Dendritic cell treated with granulocyte-macrophage colony-stimulating factor and Interleukin-4, amounts not matched to agents 40 ng/mL and 50 ng/mL, for 4 days (primary cell): Measurements from ENCODE around the gene WBP2NL.
A peak's percentile ranks its signal among the peaks of the same experiment; 100 is the strongest.

Source experiments
- H3K27ac Mint-ChIP-seq: one replicate; pipeline ENCODE4 v1.8.0; 2022; ENCODE audit warnings: mild to moderate bottlenecking, mixed read lengths
- H3K27me3 Mint-ChIP-seq: one replicate; pipeline ENCODE4 v1.8.0; 2022; ENCODE audit warnings: mild to moderate bottlenecking, mixed read lengths
- H3K36me3 Mint-ChIP-seq: one replicate; pipeline ENCODE4 v1.8.0; 2022; ENCODE audit warnings: low read depth, mixed read lengths
- H3K4me1 Mint-ChIP-seq: one replicate; pipeline ENCODE4 v1.8.0; 2022; ENCODE audit warnings: low read depth, mixed read lengths
- H3K4me3 Mint-ChIP-seq: one replicate; pipeline ENCODE4 v1.8.0; 2022; ENCODE audit warnings: mild to moderate bottlenecking, moderate library complexity, mixed read lengths
- H3K9me3 Mint-ChIP-seq: one replicate; pipeline ENCODE4 v1.8.0; 2022; ENCODE audit warnings: mixed read lengths
- intact Hi-C: fragments of 100-400 bp; cut with micrococcal nuclease; formaldehyde crosslinking; loops from one replicate; pipeline ENCODE4 v1.15.0; 2022

The WBP2NL gene

DNA sequence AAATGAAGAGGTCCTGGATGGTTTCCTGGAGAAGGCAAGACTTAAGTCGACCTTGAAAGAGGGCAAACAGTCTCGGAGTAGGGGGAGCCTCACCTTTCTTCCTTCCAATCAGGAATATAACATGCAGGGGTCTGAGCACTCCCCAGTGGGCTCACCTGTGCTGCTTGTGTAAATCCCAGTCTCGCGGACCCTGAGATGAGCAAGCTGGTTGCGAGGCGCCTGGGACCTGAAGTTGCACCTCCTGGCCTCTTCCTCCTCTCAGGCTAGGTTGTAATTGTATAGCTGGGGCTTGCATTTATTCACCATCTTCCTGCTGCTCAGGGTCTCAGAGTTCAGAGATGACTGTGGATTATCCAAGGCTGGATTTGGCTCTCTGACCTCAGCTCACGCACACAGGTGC is 7.5 kb upstream of the WBP2NL start:
- H3K27me3 Mint-ChIP-seq = peaks cover 38% of the 10 kb centered on the region
- no peak overlapping the region for H3K4me3 Mint-ChIP-seq
- H3K9me3 Mint-ChIP-seq = no peaks in the 10 kb centered on the region
- H3K4me1 Mint-ChIP-seq = peaks cover 21% of the 10 kb centered on the region
- H3K27ac Mint-ChIP-seq = no peak overlapping the region
- intact Hi-C loops = no loop called here
- no peaks in the 10 kb centered on the region for H3K36me3 Mint-ChIP-seq

DNA sequence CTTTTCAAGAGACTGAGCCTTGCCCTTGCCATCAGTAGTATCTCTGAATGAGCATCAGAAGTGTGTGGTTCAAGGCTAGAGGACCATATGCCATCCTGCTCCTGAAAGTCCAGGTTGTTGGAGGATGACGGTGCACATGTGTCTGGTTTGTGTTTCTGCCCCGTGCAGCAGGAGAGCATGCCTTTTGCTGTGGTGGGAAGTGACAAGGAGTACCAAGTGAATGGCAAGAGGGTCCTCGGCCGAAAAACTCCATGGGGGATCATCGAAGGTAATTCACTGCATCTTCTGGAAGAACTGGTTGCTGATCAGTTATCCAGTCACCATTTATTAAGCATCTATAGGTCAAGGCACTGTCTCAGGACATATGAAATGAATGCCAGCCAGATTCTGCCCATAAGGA is 6.1 kb upstream of the WBP2NL start:
- H3K27me3 Mint-ChIP-seq = peaks cover 47% of the 10 kb centered on the region
- H3K4me1 Mint-ChIP-seq = peaks cover 32% of the 10 kb centered on the region
- intact Hi-C loops = no loop called here
- no peak overlapping the region for H3K4me3 Mint-ChIP-seq
- no peak overlapping the region for H3K27ac Mint-ChIP-seq
- no peaks in the 10 kb centered on the region for H3K36me3 Mint-ChIP-seq
- H3K9me3 Mint-ChIP-seq = no peaks in the 10 kb centered on the region

DNA sequence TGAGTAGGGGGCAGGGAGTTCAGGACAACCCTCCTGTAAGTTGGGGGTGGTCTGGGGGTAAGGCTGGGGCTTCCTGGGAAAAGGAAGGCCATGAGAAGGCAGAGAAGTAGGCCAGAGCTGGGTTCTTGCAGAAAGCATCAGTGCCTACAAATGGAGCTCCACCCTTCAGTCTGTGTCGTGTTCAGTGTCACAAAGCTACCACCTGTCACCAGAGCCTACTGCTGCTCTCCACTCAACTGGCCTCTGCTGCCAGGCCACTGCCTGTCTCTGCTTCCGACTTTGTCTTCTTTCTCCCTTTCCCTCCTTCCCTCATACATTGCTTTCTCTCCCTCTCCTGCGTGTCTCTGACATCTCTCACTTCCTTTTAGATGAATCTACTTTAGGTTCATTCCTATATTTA is 3.4 kb upstream of the WBP2NL start:
- peaks cover 7% of the 10 kb centered on the region for H3K36me3 Mint-ChIP-seq
- H3K4me1 Mint-ChIP-seq = peaks cover 54% of the 10 kb centered on the region
- intact Hi-C loops = no loop called here
- peak overlapping the region; percentile 75 for H3K27ac Mint-ChIP-seq
- no peaks in the 10 kb centered on the region for H3K9me3 Mint-ChIP-seq
- H3K4me3 Mint-ChIP-seq = no peak overlapping the region
- H3K27me3 Mint-ChIP-seq = peaks cover 43% of the 10 kb centered on the region

DNA sequence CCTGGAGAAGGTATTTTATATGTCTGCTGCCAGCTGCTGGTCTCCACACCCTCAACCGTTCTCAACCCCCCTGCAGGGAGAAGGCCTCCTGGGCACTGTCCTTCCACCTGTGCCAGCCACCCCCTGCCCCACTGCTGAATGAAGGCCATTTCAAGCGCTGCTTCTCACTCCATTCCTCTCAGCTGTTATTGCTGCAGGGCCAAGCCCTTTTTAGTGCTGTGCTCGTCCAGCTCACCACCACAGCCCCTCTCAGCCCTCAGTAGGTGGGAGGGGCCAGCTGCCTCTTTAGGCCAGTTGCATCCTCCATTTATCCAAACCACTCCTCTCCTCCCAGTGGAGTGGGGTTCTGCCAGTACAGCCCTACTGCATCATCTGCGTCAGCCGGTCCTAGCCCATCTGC is 1.8 kb upstream of the WBP2NL start:
- Mint-ChIP-seq H3K9me3 (no peaks in the 10 kb centered on the region), H3K36me3 (peaks cover 19% of the 10 kb centered on the region), H3K27me3 (peaks cover 35% of the 10 kb centered on the region), H3K27ac (peak overlapping the region; percentile 22), H3K4me3 (no peak overlapping the region), H3K4me1 (peaks cover 54% of the 10 kb centered on the region)
- intact Hi-C loops = no loop called here

DNA sequence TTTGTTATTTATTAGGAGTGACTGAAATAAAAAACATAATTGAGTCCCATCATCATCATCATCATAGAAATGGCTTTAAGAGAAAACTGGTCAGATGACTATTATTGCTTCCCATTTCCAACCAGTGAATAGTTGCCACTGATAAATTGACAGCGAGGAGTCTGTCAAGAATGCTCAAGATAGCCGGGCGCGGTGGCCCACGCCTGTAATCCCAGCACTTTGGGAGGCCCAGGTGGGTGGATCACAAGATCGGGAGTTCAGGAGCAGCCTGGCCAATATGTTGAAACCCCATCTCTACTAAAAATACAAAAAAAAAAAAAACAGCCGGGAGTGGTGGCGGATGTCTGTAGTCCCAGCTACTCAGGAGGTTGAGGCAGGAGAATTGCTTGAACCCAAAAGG is 1.9 kb downstream of the WBP2NL start:
- no peak overlapping the region for H3K27ac Mint-ChIP-seq
- peaks cover 24% of the 10 kb centered on the region for H3K27me3 Mint-ChIP-seq
- H3K36me3 Mint-ChIP-seq = peaks cover 26% of the 10 kb centered on the region
- H3K4me1 Mint-ChIP-seq = peaks cover 39% of the 10 kb centered on the region
- peaks cover 3% of the 10 kb centered on the region for H3K9me3 Mint-ChIP-seq
- H3K4me3 Mint-ChIP-seq = no peak overlapping the region
- intact Hi-C loops = loop anchor here (10.0 kb wide), 1 partner anchor 54 kb away; no protein-coding TSS in a partner anchor

DNA sequence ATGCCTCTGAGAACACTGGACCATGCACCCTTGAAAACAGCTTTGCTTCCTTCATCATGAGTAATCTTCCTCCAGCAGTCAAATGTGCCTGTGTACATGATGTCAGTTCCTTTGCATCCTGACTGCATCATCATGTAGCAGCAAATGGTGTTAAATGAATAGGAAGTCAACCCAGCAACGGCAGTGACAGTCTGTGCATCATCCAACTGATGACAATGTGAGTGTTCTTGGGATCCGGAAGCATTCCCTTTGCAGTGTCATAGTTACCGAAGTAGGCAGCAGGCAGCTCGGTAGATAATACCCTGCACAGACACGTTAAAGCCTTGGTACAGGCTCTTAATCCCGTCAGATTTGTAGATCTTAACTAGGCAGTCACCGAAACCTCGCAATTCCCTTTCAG is 2.5 kb downstream of the WBP2NL start:
- Mint-ChIP-seq H3K4me3 (no peak overlapping the region), H3K27ac (no peak overlapping the region)

DNA sequence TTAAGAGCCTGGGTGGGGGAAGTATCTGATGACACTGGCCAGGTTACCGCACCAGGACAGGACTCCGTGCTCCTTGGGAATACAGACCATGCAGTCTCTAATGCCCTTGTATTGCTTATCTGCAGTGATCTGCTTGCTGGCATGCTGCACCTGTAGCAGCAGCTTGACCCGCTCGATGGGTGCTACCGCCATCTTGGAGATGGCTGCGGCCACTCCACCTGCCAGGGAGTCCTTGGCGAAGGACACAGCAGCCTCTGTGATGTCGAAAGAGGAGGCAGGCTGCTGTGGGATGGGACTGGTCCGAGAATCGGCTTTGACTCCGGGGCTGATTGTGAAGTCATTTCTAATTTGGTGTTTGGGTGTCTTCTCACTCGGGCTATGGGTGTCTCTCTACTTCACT is 3.1 kb downstream of the WBP2NL start:
- peaks cover 10% of the 10 kb centered on the region for H3K9me3 Mint-ChIP-seq
- H3K27me3 Mint-ChIP-seq = peaks cover 20% of the 10 kb centered on the region
- H3K4me1 Mint-ChIP-seq = peaks cover 27% of the 10 kb centered on the region
- intact Hi-C loops = loop anchor here (10.0 kb wide), 1 partner anchor 53 kb away; no protein-coding TSS in a partner anchor
- H3K4me3 Mint-ChIP-seq = no peak overlapping the region
- peaks cover 26% of the 10 kb centered on the region for H3K36me3 Mint-ChIP-seq
- H3K27ac Mint-ChIP-seq = no peak overlapping the region

More for the DNA sequence above, 2.5 kb downstream of the WBP2NL start:
- intact Hi-C loops = loop anchor here (10.0 kb wide), 1 partner anchor 54 kb away; no protein-coding TSS in a partner anchor
- peaks cover 32% of the 10 kb centered on the region for H3K4me1 Mint-ChIP-seq
- peaks cover 26% of the 10 kb centered on the region for H3K36me3 Mint-ChIP-seq
- H3K9me3 Mint-ChIP-seq = peaks cover 10% of the 10 kb centered on the region
- H3K27me3 Mint-ChIP-seq = peaks cover 24% of the 10 kb centered on the region

DNA sequence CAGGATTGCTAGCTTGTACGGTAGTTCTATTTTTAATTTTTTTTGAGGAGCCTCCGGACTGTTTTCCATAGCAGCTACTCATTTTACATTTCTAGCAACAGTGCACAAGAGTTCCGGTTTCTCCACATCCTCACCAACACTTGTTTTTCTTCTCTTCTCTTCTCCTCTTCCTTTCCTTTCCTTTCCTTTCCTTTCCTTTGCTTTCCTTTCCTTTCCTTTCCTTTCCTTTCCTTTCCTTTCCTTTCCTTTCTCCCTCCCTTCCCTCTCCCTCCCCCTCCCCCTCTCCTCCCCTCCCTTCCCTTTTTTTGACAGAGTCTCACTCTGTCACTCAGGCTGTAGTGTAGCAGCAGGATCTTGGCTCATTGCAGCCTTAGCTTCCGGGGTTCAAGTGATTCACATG is 9.3 kb downstream of the WBP2NL start:
- Mint-ChIP-seq H3K27me3 (peaks cover 17% of the 10 kb centered on the region), H3K9me3 (peaks cover 32% of the 10 kb centered on the region), H3K27ac (no peak overlapping the region), H3K4me1 (no peaks in the 10 kb centered on the region), H3K36me3 (no peaks in the 10 kb centered on the region), H3K4me3 (no peak overlapping the region)
- intact Hi-C loops = loop anchor here (10.0 kb wide), 1 partner anchor 47 kb away; no protein-coding TSS in a partner anchor

DNA sequence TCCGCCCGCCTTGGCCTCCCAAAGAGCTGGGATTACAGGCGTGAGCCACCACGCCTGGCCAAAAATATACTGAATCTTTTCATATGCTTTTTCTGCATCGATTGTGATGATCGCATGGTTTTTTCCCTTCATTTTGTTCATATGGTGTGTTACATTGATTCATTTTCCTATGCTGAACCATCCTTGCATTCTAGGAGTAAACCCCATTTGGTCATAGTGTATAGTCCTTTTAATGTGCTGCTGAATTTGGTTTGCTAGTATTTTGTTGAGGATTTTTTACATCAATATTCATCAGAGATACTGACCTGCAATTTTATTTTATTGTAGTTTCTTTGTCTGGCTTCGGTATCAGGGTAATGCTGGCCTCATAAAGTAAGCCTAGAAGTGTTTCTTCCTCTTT is 12.2 kb downstream of the WBP2NL start:
- H3K4me1 Mint-ChIP-seq = no peaks in the 10 kb centered on the region
- H3K27ac Mint-ChIP-seq = no peak overlapping the region
- no peak overlapping the region for H3K4me3 Mint-ChIP-seq
- peaks cover 26% of the 10 kb centered on the region for H3K9me3 Mint-ChIP-seq
- intact Hi-C loops = no loop called here
- H3K36me3 Mint-ChIP-seq = no peaks in the 10 kb centered on the region
- peaks cover 20% of the 10 kb centered on the region for H3K27me3 Mint-ChIP-seq

DNA sequence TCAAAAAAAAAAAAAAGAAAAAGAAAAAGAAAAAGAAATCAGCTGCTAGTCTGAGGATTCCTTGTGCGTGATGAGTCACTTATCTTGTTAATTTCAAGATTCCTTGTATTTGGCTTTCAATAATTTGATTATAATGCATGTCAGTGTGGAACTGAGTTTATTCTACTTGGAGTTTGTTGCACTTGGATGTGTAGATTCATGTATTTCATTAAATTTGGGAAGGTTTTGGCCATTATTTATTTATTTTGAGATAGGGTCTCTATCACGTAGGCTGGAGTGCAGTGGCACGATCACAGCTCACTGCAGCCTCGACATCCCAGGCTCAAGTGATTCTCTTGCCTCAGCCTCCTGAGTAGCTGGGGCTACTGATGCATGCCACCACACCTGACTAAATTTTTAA is 14.8 kb downstream of the WBP2NL start:
- Mint-ChIP-seq H3K9me3 (peaks cover 22% of the 10 kb centered on the region), H3K4me3 (no peak overlapping the region), H3K4me1 (no peaks in the 10 kb centered on the region), H3K27me3 (peaks cover 18% of the 10 kb centered on the region), H3K27ac (no peak overlapping the region), H3K36me3 (no peaks in the 10 kb centered on the region)
- intact Hi-C loops = no loop called here

DNA sequence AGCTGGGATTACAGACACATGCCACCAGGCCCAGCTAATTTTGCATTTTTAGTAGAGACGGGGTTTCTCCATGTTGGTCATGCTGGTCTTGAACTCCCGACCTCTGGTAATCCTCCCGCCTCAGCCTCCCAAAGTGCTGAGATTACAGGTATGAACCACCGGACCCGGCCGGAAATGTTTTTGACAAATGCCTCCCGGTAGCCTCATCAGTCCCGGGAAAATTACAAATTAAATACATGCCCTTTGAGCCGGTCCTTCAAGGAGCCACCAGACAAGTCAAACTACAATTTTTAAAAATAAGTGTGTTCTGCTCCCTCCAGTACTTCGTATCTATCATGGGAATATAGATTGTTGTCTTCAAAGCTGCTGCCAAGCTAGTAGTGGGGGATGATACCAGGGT is 17.5 kb downstream of the WBP2NL start:
- intact Hi-C loops = no loop called here
- Mint-ChIP-seq H3K27me3 (peaks cover 22% of the 10 kb centered on the region), H3K36me3 (no peaks in the 10 kb centered on the region), H3K27ac (no peak overlapping the region), H3K4me1 (no peaks in the 10 kb centered on the region), H3K9me3 (peaks cover 1% of the 10 kb centered on the region), H3K4me3 (no peak overlapping the region)

DNA sequence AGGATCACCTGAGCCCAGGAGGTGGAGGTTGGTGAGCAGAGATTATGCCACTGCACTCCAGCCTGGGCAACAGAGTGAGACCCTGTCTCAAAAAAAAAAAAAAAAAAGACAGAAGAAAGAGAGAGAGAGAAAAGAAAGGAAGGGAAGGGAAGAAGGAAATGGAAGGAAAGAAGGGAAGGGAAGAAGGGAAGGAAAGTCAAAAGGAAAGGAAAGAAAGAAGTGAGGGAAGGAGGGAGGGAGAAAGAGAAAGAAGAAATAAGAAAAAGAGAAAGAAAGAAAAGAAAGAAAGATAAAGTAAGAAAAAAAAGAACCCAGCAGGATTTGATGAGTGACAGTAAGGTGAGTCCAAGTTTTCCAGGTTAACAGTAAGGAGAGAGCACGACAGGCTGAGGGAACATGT is 19.6 kb downstream of the WBP2NL start:
- Mint-ChIP-seq H3K4me1 (peaks cover 9% of the 10 kb centered on the region), H3K4me3 (no peak overlapping the region), H3K9me3 (no peaks in the 10 kb centered on the region), H3K27ac (no peak overlapping the region), H3K36me3 (no peaks in the 10 kb centered on the region), H3K27me3 (peaks cover 19% of the 10 kb centered on the region)
- intact Hi-C loops = no loop called here

DNA sequence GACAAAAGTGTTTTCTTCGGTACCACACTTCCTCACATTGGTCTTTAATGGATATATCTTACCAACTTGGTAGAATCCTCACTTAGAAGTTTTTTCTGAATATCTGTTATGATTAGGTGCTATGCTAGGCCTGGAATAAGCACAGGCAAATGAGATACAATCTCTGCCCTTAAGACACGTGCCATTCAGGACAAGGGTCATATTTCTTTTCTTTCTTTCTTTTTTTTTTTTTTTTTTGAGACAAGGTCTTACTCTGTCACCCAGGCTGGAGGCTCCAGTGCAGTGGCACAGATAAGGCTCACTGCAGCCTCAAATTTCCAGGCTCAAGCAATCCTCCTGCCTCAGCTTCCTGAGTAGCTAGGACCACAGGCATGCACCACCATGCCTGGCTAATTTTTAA is 23.0 kb downstream of the WBP2NL start:
- H3K4me1 Mint-ChIP-seq = peaks cover 9% of the 10 kb centered on the region
- no peaks in the 10 kb centered on the region for H3K9me3 Mint-ChIP-seq
- intact Hi-C loops = no loop called here
- no peak overlapping the region for H3K27ac Mint-ChIP-seq
- peaks cover 12% of the 10 kb centered on the region for H3K27me3 Mint-ChIP-seq
- H3K4me3 Mint-ChIP-seq = no peak overlapping the region
- H3K36me3 Mint-ChIP-seq = no peaks in the 10 kb centered on the region

DNA sequence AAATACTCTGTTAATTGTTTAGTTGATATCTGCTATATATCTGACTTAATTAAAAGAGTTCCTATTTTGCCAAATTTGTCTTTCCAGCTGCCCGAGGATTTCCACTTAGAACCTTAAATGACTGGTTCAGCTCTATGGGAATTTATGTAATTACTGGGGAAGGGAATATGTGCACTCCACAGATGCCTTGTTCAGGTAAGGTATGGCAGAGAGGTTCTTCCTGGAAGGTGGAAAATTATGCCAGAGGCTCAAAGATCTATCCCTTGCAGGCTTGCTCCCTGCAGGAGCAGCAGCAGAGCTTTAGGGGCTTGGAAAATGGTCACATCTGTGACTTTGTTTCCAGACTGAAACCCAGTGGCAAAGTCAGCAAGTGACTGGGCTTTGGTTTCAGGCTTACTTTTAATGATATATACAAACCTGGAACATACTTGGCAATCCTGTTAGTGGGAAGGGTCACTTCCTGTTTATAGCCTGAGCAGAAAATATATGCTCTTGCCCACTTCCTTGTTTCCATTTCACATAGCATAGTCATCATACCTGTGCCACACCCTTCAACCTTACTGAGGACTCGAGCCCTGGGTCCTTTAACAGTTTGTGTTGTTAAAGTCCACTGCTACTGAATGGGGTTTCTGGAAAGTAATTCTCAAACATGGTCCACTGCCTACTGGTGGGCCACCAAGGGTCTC is 23.7 kb downstream of the WBP2NL start:
- intact Hi-C loops = no loop called here
- H3K9me3 Mint-ChIP-seq = no peaks in the 10 kb centered on the region
- peaks cover 9% of the 10 kb centered on the region for H3K4me1 Mint-ChIP-seq
- H3K36me3 Mint-ChIP-seq = no peaks in the 10 kb centered on the region
- H3K27me3 Mint-ChIP-seq = peaks cover 7% of the 10 kb centered on the region
- H3K4me3 Mint-ChIP-seq = no peak overlapping the region
- no peak overlapping the region for H3K27ac Mint-ChIP-seq

DNA sequence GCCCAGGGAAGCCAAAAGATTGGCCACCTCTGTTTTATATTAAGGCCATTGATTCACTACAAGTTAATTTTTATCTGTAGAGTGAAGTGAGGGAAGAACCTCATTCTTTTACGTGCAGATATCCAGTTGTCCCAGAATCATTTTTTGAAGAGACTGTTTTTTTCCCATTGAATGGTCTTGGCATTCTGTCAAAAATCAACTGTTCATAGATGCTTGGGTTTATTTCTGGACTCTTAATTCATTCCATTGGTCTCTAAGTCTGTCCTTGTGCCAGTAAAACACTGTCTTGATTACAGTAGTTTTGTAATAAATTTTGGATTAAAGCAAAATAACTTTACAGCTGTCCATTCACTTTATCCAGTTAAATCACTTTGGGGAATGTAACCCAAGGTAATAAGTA is 26.8 kb downstream of the WBP2NL start:
- no peaks in the 10 kb centered on the region for H3K9me3 Mint-ChIP-seq
- H3K27me3 Mint-ChIP-seq = no peaks in the 10 kb centered on the region
- no peak overlapping the region for H3K27ac Mint-ChIP-seq
- intact Hi-C loops = no loop called here
- no peak overlapping the region for H3K4me3 Mint-ChIP-seq
- peaks cover 13% of the 10 kb centered on the region for H3K4me1 Mint-ChIP-seq
- H3K36me3 Mint-ChIP-seq = no peaks in the 10 kb centered on the region
